LNCAP (cell line): ENCODE results near the gene FAM118A.

Experiments used
- TF ChIP-seq, protein P1 (sequence below): fragments of 450-650 bp; IDR thresholded peaks from 2 replicates; pipeline ENCODE4 v1.5.1; 2017; ENCODE audit warnings: mild to moderate bottlenecking

Gene FAM118A

DNA sequence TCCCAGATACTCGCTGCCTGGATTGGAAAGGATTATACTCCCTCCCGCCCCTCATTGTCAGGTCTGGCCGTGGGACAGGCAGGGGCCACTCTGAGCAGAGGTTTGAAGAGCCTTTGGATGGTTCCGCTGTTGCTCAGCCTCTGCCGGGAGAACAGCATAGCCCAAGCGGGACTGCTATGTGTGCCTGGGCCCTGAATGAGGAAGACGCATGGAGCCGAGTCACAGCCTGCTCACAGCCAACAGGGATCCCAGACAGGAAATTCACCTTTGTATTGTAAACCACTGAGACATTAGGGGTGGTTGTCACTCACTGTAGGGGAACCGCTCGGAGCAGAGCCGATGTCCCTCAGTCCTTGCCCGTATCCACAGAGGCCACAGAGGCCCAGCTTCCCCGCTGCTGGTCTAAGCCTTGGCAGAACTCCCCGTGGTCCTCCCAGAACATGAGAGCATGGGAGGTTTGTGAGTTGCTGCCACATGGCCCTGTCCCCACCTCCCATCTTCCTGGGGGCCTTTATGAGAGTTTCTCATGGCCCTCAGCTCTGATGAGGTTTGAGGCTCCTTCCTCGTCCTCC lies 10.7 kb upstream of the FAM118A start:
- TF ChIP-seq, protein P1, sequence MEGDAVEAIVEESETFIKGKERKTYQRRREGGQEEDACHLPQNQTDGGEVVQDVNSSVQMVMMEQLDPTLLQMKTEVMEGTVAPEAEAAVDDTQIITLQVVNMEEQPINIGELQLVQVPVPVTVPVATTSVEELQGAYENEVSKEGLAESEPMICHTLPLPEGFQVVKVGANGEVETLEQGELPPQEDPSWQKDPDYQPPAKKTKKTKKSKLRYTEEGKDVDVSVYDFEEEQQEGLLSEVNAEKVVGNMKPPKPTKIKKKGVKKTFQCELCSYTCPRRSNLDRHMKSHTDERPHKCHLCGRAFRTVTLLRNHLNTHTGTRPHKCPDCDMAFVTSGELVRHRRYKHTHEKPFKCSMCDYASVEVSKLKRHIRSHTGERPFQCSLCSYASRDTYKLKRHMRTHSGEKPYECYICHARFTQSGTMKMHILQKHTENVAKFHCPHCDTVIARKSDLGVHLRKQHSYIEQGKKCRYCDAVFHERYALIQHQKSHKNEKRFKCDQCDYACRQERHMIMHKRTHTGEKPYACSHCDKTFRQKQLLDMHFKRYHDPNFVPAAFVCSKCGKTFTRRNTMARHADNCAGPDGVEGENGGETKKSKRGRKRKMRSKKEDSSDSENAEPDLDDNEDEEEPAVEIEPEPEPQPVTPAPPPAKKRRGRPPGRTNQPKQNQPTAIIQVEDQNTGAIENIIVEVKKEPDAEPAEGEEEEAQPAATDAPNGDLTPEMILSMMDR, result no peak

DNA sequence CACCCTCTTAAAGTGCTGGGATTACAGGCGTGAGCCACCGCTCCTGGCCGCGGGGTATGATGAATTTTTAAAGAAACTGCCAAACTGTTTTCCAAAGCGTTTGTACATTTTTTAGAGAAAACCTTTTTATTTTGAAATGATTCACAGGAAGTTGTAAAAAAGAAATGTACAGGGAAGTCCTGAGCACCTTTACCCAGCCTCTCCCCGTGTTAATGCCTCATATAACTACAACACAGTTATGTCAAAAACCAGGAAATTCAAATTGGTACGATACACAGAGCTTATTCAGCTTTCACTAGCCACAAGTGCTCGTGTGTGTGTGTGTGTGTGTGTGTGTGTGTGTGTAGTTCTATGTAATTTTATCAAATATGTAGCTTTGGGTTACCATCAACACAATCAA lies 7.0 kb upstream of the FAM118A start:
- TF ChIP-seq, protein P1, result no peak

DNA sequence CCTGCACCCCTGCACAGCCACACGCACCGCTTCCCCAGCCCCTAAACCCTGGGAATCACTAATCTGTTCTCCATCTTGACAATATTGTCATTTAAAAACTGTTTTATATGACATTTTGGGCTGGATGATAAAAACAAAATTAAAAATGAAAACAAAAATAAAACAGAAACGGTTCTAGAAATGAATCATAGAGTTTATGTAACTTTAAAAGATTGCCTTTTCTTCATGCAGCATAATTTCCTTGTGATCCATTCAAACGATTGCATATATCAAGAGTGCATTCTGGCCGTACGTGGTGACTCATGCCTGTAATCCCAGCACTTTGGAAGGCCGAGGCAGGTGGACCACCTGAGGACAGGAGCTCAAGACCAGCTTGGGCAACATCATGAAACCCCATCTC lies 6.6 kb upstream of the FAM118A start:
- TF ChIP-seq, protein P1, result no peak

GRCh38 chr22:45304971-45305370 lies 4.8 kb upstream of the FAM118A start:
- TF ChIP-seq, protein P1, result no peak

GRCh38 chr22:45305456-45306075 lies 4.2 kb upstream of the FAM118A start:
- TF ChIP-seq, protein P1, result no peak

GRCh38 chr22:45306139-45306538 lies 3.6 kb upstream of the FAM118A start:
- TF ChIP-seq, protein P1, result no peak

- TF ChIP-seq, protein P1, result no peak
Observed at GRCh38 chr22:45308391-45308956, 1.3 kb upstream of the FAM118A start.
